Large intestine (tissue), 3 donors: ENCODE results near the gene MINDY3. TPM values are rescaled to one million over a fixed set of nuclear protein-coding genes. Genes with fewer than 3 reads are reported as not detected.

Experiments used
- DNase-seq, 2 donors: peaks; one replicate each; pipeline versions ENCODE4 v3.0.0 to v3.0.0-alpha.2; 2013
- H3K27ac ChIP-seq: one replicate; pipeline ENCODE4 v1.5.1; 2013; ENCODE audit warnings: low read length
- H3K27me3 ChIP-seq: 2 replicates; pipeline ENCODE4 v1.6.1; 2013; ENCODE audit warnings: low read length; ENCODE audit not compliant: control insufficient read depth, insufficient read depth
- H3K36me3 ChIP-seq: 2 replicates; pipeline ENCODE4 v1.6.1; 2013; ENCODE audit warnings: low read length; ENCODE audit not compliant: control insufficient read depth, insufficient read depth
- H3K4me1 ChIP-seq: one replicate; pipeline ENCODE4 v1.6.1; 2013; ENCODE audit warnings: low read length; ENCODE audit not compliant: control insufficient read depth, insufficient read depth
- H3K4me3 ChIP-seq: one replicate; pipeline ENCODE4 v1.5.1; 2013; ENCODE audit warnings: low read length
- H3K9me3 ChIP-seq: one replicate; pipeline ENCODE4 v1.6.1; 2013; ENCODE audit warnings: mild to moderate bottlenecking, low read depth, low read length, moderate library complexity; ENCODE audit not compliant: control insufficient read depth
- WGBS: methylation state at CpG from one replicate; pipeline ENCODE4 v1.1.5; 2013; ENCODE audit warnings: low lambda C conversion rate; ENCODE audit not compliant: insufficient coverage; 5-methylcytosine and 5-hydroxymethylcytosine counted together
- polyA plus RNA-seq: library from polyadenylated mRNA; unstranded; fragments of 120-200 nt; gene quantifications from one replicate; pipeline ENCODE4 v1.2.1, GENCODE V29; 2013

Gene MINDY3
- polyA plus RNA-seq, 1 donor = 28.3 TPM

DNA sequence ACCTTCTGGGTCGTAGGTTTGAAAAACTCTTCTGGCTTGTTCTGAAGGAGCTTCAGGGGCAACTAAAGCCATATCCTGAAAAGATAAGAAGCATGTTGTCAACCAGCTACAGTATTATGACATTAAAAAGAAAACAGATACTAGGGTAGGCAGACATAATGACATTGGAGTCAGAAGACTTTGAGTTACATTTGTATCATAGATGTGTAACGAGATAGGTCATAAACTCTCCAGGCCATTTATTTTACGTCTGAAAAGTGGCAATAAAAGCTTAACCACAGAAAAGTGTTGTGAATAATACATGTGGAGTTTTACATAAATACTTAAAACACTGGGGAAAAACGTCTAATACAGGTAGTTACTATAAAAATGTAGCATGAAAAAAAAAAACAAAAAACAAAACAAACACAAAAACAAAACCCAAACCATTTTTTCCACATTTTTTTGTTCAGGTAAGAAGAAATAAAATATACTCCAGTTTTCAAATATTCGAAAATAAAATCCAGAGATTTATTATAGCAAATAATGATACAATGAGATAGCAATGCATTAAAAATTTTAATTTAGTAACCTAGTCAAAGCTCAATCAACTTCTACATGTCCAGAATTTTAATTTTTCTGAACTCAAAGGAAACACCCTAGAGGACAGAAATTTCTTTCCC is 64.1 kb downstream of the MINDY3 start:
- H3K4me1 ChIP-seq = no peaks in the 10 kb centered on the region
- no peaks in the 10 kb centered on the region for H3K9me3 ChIP-seq
- 89% methylated on average over 3 of the region's 5 CpGs for WGBS
- peaks cover 14% of the 10 kb centered on the region for H3K36me3 ChIP-seq
- H3K27me3 ChIP-seq = no peaks in the 10 kb centered on the region
- no peak for DNase-seq
- no peak overlapping the region for H3K4me3 ChIP-seq
- no peak overlapping the region for H3K27ac ChIP-seq

DNA sequence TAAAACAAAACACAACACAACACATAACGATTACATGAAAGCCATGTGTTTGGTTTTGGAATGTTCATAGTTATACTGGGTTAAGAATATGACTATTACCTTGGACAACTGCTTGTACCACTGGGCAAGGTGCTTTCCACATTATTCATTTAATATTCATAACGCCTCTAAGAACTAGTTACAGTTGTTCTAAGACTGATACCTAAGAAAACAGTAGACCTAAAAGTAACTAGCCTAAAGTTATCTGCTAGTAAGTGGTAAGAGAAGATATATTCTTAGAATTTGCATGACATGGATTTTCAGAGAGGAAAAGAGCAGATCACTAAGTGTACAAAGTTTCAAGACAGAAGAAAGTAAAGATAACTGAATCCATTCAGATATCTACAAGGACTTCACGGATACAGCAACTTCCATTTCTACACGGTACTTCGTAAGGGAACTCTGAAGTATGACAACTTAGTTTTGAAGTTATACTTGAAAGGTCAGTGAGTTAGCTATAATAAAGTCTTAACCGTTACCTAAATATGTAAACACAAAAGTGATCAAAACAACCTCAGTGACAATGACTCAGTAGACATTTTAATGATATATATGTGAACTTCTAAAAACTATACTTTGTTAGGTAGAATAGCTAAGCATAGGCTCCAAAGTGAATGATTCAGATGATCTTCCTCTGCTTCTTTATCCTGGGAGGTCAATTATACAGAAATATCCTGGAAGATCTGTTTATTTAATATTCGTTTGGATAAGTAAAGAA is 65.1 kb downstream of the MINDY3 start:
- Histone ChIP-seq H3K4me1 (no peaks in the 10 kb centered on the region), H3K27me3 (no peaks in the 10 kb centered on the region), H3K27ac (no peak overlapping the region), H3K36me3 (peaks cover 9% of the 10 kb centered on the region), H3K9me3 (no peaks in the 10 kb centered on the region), H3K4me3 (no peak overlapping the region)
- DNase-seq = no peak
- WGBS = 81% methylated on average over 2 of the region's 7 CpGs

DNA sequence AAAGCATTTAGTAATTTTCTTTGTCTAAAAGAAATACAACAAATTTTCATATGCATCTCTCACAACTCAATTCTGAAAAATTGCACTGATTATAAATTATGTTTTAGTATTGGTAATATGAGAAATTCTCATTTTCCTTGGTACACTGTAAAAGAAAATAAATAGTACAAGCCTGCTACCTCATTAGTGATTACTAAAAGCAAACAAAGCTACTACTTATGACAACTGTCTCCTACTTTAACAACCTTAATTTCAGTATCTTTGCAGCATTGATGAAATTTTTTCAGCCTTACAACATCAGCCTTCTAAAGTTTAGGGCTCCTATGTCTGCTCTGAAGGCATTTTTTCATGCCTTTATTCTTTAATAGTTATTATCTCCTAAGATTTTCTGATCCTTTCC is 65.7 kb downstream of the MINDY3 start:
- Histone ChIP-seq H3K27me3 (no peaks in the 10 kb centered on the region), H3K9me3 (no peaks in the 10 kb centered on the region), H3K4me1 (no peaks in the 10 kb centered on the region), H3K27ac (no peak overlapping the region), H3K36me3 (peaks cover 9% of the 10 kb centered on the region), H3K4me3 (no peak overlapping the region)
- DNase-seq = no peak

DNA sequence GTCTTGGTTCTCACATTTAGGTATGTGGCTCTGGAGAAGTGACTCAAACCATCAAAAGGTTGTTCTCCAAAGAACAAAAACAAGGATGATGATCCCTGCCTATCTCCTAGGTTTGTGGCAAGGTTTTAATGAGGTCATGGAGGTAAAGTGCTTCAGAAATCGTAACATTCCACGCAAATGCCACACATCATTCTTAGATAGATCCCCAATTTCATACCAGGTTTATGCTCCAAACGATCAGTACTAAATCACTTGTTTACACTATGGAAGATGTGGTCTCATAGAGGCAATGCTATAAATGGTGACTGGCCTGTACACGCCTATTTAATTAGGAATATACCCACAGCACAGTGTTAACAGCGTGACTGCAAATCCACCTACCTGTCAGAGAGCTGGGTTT is 66.6 kb downstream of the MINDY3 start:
- Histone ChIP-seq H3K9me3 (no peaks in the 10 kb centered on the region), H3K27ac (no peak overlapping the region), H3K4me3 (no peak overlapping the region), H3K36me3 (peaks cover 11% of the 10 kb centered on the region), H3K4me1 (no peaks in the 10 kb centered on the region), H3K27me3 (no peaks in the 10 kb centered on the region)
- 100% methylated on average over 1 of the region's 5 CpGs for WGBS
- no peak for DNase-seq

DNA sequence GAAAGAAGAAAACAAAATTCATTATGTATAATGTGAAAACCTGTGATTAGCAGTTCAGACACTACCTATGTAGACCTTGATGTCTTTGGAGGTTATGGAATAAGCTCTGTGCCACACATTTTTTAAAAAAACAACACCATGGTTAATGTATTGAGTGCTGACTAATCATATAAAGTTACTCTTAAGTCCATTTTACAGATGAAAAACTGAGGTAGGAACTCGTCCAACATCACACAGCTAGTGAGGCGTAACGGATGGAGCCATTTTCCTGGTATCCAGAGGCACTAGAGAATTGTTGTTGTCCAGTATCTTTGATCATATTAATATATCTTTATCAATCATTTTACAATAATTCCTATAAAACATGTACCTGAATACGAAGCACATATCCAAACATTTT is 67.5 kb downstream of the MINDY3 start:
- 100% methylated on average over 2 of the region's 4 CpGs for WGBS
- Histone ChIP-seq H3K27ac (no peak overlapping the region), H3K27me3 (no peaks in the 10 kb centered on the region), H3K4me1 (no peaks in the 10 kb centered on the region), H3K36me3 (peaks cover 12% of the 10 kb centered on the region), H3K4me3 (no peak overlapping the region), H3K9me3 (no peaks in the 10 kb centered on the region)
- DNase-seq = no peak

DNA sequence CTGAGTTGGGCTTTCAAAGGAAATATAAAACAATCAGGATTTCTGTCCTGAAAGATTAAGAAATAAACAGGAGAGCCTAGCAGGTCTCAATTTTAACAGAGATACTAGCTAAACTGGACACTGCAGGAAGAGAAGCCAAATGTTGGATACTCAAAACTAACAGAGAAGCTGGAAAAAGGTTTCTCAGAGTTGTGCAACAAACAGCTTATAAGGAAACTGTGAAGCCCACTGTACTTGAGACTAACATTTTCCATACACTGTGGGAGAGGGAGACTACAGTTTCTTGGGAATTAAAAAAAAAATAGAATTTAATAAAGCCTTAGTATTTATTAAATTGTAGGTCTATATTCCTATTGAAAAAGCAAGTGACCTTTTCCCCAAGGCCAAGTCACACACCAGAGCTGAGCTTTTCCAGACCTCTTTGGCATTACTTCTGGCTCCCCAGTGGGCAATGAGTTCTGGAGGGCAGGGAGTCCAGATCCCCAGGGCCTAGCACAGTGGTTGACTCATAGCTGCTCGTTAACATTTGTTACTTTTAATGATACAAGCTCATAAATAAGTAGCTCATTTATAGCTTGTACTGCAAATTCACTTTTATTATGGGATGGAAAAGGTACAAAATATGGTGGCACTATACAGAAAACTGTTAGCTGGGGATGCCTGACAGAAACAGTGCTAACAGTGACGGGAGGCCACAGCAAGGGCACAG is 68.3 kb downstream of the MINDY3 start:
- H3K4me3 ChIP-seq = no peak overlapping the region
- no peaks in the 10 kb centered on the region for H3K4me1 ChIP-seq
- H3K36me3 ChIP-seq = peaks cover 20% of the 10 kb centered on the region
- no peaks in the 10 kb centered on the region for H3K9me3 ChIP-seq
- DNase-seq = no peak
- 67% methylated on average over 1 of the region's 2 CpGs for WGBS
- no peak overlapping the region for H3K27ac ChIP-seq
- no peaks in the 10 kb centered on the region for H3K27me3 ChIP-seq

DNA sequence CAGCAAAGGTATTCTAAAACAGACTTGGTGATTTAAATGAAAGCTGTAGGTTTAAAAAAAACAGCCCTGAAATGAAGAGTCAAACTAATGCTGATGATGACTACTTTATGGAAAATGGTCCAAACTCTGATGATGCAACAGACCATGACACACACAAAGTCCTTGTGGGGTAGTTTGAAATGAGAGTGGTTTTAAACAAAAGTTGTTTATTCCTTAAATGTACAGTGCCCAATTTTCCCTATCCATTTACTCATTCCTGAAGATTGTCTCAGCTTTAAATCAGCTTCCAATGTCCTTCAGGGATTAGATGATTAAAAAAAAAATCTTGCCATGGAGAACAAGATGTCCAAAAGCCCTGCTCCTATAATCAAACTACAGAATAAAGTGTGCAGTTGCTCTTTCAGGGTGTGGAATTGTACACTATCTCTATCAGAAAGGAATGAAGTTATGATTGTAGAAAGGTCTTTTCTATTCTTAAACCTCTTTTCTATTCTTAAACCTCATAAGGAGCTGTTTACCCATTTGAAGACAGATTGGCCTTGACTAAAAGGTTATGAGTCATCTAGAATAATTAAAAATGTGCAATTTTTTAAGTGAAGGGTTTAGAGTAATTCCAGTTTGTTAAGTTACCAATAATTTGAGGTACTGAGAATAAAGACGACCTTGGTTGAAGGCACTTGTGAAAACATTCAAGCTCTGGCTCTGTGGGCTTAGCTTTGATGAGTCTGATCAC is 70.3 kb downstream of the MINDY3 start:
- WGBS = 100% methylated on average over 1 of the region's 1 CpG
- Histone ChIP-seq H3K4me1 (no peaks in the 10 kb centered on the region), H3K36me3 (peaks cover 27% of the 10 kb centered on the region), H3K27me3 (no peaks in the 10 kb centered on the region), H3K4me3 (no peak overlapping the region), H3K27ac (no peak overlapping the region), H3K9me3 (no peaks in the 10 kb centered on the region)
- DNase-seq = no peak

DNA sequence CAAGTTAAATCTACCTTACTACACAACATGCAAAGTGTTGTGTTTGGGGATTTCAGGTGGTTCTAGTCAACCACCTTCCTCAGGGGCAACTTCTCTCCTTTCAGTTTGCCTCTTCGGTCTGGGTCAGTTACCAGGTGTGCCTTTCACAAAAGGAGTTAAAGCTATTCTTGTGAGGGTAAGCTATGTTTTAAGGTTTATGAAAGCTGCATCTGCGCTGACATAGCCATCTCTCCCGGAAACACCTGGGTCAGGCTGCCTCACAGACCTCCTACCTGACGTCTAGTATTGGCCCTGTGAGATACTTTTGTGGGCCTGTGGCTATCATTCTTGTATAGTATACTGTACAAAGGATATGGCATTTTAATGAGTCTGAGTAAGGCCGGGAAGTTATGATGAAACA is 72.9 kb downstream of the MINDY3 start:
- no peaks in the 10 kb centered on the region for H3K4me1 ChIP-seq
- peaks cover 25% of the 10 kb centered on the region for H3K36me3 ChIP-seq
- WGBS = no CpG with 5 or more reads among the region's 5 CpGs
- H3K9me3 ChIP-seq = no peaks in the 10 kb centered on the region
- H3K4me3 ChIP-seq = no peak overlapping the region
- no peaks in the 10 kb centered on the region for H3K27me3 ChIP-seq
- H3K27ac ChIP-seq = no peak overlapping the region
- no peak for DNase-seq

DNA sequence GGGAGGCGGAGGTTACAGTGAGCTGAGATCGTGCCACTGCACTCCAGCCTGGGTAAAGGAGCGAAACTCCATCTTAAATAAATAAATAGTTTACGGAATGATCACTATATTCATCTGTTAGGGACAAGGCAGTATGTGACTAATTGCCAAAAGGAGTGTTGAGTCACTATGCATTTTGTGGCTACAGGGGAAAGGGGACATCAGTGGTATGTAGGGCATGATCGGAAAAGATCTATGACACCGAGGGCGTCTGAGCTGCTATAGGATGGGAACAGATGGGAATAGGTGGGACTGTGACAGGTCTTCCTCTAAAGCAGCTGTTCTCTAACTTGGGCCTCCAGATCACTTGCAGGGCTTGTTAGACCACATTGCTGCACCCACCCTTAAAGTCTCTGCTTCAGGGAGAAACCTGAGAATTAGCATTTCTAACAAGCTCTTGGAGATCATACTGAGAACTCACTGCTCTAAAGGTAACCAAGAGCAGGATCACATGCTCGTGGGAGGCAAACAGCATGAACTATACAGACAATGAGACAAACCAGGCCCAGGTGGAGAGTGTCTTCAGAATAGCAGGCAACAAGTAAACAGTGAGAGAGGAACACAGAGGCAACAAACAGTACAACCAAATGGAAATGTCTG is 75.5 kb downstream of the MINDY3 start:
- Histone ChIP-seq H3K36me3 (peaks cover 34% of the 10 kb centered on the region), H3K27ac (no peak overlapping the region)

More for the DNA sequence above, 75.5 kb downstream of the MINDY3 start:
- WGBS = 94% methylated on average over 5 of the region's 8 CpGs
- H3K27me3 ChIP-seq = no peaks in the 10 kb centered on the region
- no peaks in the 10 kb centered on the region for H3K9me3 ChIP-seq
- no peak overlapping the region for H3K4me3 ChIP-seq
- DNase-seq = no peak
- H3K4me1 ChIP-seq = no peaks in the 10 kb centered on the region
